H1 (cell line): ENCODE results near the gene MINDY1. TPM values are rescaled to one million over a fixed set of nuclear protein-coding genes. Genes with fewer than 3 reads are reported as not detected.

ENCODE experiments used
- CTCF ChIA-PET: fragments of 300-600 bp; sonication (Branson Sonifier 250); formaldehyde crosslinking; loops from one replicate; lab custom pipeline; 2021; ENCODE audit not compliant: partially characterized antibody; lab: Charles Lee
- POLR2A ChIA-PET: fragments of 300-600 bp; sonication (Branson Sonifier 250); formaldehyde crosslinking; loops from one replicate; lab custom pipeline; 2021; ENCODE audit warnings: inconsistent platforms; ENCODE audit not compliant: partially characterized antibody; lab: Charles Lee
- DNase-seq, 2 experiments: peaks; one replicate each; pipeline versions ENCODE4 v3.0.0 to v3.0.0-alpha.2; 2010 to 2022; ENCODE audit warnings: low spot score in 2 of 2, low read depth in 1 of 2, mixed read lengths in 1 of 2
- FAIRE-seq: peaks from 2 replicates; lab custom pipeline; 2011; peaks lifted over from hg19 to GRCh38; lab: Jason Lieb, UNC
- H2AFZ ChIP-seq: 2 replicates; pipeline ENCODE4 v1.8.1; 2012; ENCODE audit warnings: low read length, inconsistent platforms
- H2AK5ac ChIP-seq: 2 replicates; pipeline ENCODE4 v1.6.1; 2013; ENCODE audit warnings: low read depth, low read length
- H2BK120ac ChIP-seq: replicated peaks from 2 replicates; pipeline ENCODE3; 2013; ENCODE audit warnings: low read depth, low read length, inconsistent platforms
- H2BK12ac ChIP-seq: 2 replicates; pipeline ENCODE4 v1.6.1; 2013; ENCODE audit warnings: low read depth, low read length
- H2BK15ac ChIP-seq: 2 replicates; pipeline ENCODE4 v1.6.1; 2013; ENCODE audit warnings: low read length
- H2BK20ac ChIP-seq: 2 replicates; pipeline ENCODE4 v1.6.1; 2013; ENCODE audit warnings: low read length
- H2BK5ac ChIP-seq: 2 replicates; pipeline ENCODE4 v1.6.1; 2013; ENCODE audit warnings: low read depth, low read length
- H3K14ac ChIP-seq: 2 replicates; pipeline ENCODE4 v1.6.1; 2013; ENCODE audit warnings: inconsistent platforms; ENCODE audit not compliant: insufficient read length
- H3K18ac ChIP-seq: 2 replicates; pipeline ENCODE4 v1.6.1; 2013; ENCODE audit warnings: low read length; ENCODE audit errors: extremely low read depth
- H3K23ac ChIP-seq: 2 replicates; pipeline ENCODE4 v1.6.1; 2013; ENCODE audit warnings: inconsistent platforms; ENCODE audit not compliant: insufficient read length
- H3K23me2 ChIP-seq: 2 replicates; pipeline ENCODE4 v1.6.1; 2013; ENCODE audit warnings: low read depth, low read length
- H3K27ac ChIP-seq: 2 replicates; pipeline ENCODE4 v1.6.1; 2011; ENCODE audit warnings: low read depth, low read length, inconsistent platforms
- H3K27me3 ChIP-seq, 4 experiments: replicated peaks in 1 of 4; 1 replicate in 1 of 4; 2 replicates in 3 of 4; pipeline versions ENCODE4 v1.6.1 to v1.8.1; 2011 to 2013; ENCODE audit warnings: low read length in 3 of 4, mild to moderate bottlenecking in 3 of 4, inconsistent platforms in 2 of 4, mixed read lengths in 2 of 4, moderate library complexity in 1 of 4; ENCODE audit not compliant: control insufficient read depth in 3 of 4, insufficient read depth in 3 of 4; ENCODE audit errors: extremely low read depth in 1 of 4
- H3K36me3 ChIP-seq, 4 experiments: 2 replicates each; pipeline versions ENCODE4 v1.6.1 to v1.8.1; 2011 to 2013; ENCODE audit warnings: mild to moderate bottlenecking in 4 of 4, low read length in 3 of 4, moderate library complexity in 2 of 4, control low read depth in 1 of 4, inconsistent platforms in 1 of 4; ENCODE audit not compliant: insufficient read depth in 4 of 4, control insufficient read depth in 2 of 4
- H3K4ac ChIP-seq: replicated peaks from 2 replicates; pipeline ENCODE3; 2013; ENCODE audit warnings: low read length, low read depth, mixed read lengths, inconsistent platforms; ENCODE audit not compliant: insufficient read length
- H3K4me1 ChIP-seq, 4 experiments: replicated peaks in 1 of 4; 1 replicate in 1 of 4; 2 replicates in 3 of 4; pipeline versions ENCODE4 v1.6.1 to v1.8.1; 2011 to 2013; ENCODE audit warnings: low read length in 3 of 4, inconsistent platforms in 2 of 4, mixed read lengths in 1 of 4; ENCODE audit not compliant: insufficient read depth in 4 of 4, control insufficient read depth in 3 of 4
- H3K4me2 ChIP-seq, 2 experiments: 2 replicates each; pipeline versions ENCODE4 v1.6.1 to v1.8.1; 2011 to 2013; ENCODE audit warnings: low read depth in 2 of 2, low read length in 2 of 2, control low read depth in 1 of 2, inconsistent platforms in 1 of 2, mild to moderate bottlenecking in 1 of 2; ENCODE audit not compliant: insufficient read depth in 1 of 2
- H3K4me3 ChIP-seq, 4 experiments: fragments of 200-600, 300-600 bp in 1 of 4; sonication (generic), shearing (Covaris generic), sonication (Bioruptor Twin) in 1 of 4; 2 replicates each; pipeline versions ENCODE4 v1.5.1 to v1.8.1; 2011 to 2016; ENCODE audit warnings: low read length in 4 of 4, low read depth in 3 of 4, control low read depth in 2 of 4, inconsistent platforms in 2 of 4, mild to moderate bottlenecking in 2 of 4, mixed read lengths in 1 of 4, moderate library complexity in 1 of 4; ENCODE audit not compliant: insufficient read depth in 2 of 4; ENCODE audit errors: extremely low read depth in 1 of 4
- H3K56ac ChIP-seq: replicated peaks from 2 replicates; pipeline ENCODE3; 2013; ENCODE audit warnings: low read depth, mild to moderate bottlenecking, mixed read lengths, low read length, inconsistent platforms; ENCODE audit not compliant: insufficient read length
- H3K79me1 ChIP-seq: 2 replicates; pipeline ENCODE4 v1.6.1; 2013; ENCODE audit warnings: low read depth, low read length, control low read depth
- H3K79me2 ChIP-seq, 2 experiments: 2 replicates each; pipeline versions ENCODE4 v1.6.1 to v1.8.1; 2012 to 2013; ENCODE audit warnings: low read length in 2 of 2, mild to moderate bottlenecking in 2 of 2, inconsistent platforms in 1 of 2; ENCODE audit not compliant: insufficient read depth in 2 of 2, control insufficient read depth in 1 of 2
- H3K9ac ChIP-seq, 4 experiments: replicated peaks in 1 of 4; 1 replicate in 1 of 4; 2 replicates in 3 of 4; pipeline versions ENCODE4 v1.6.1 to v1.8.1; 2011 to 2013; ENCODE audit warnings: low read depth in 3 of 4, low read length in 3 of 4, control low read depth in 2 of 4, mild to moderate bottlenecking in 2 of 4, moderate library complexity in 2 of 4, inconsistent platforms in 1 of 4; ENCODE audit errors: extremely low read depth in 1 of 4
- H3K9me3 ChIP-seq, 2 experiments: 2 replicates each; pipeline versions ENCODE4 v1.6.1 to v1.8.1; 2012 to 2013; ENCODE audit warnings: mild to moderate bottlenecking in 2 of 2, moderate library complexity in 2 of 2, control low read depth in 1 of 2, inconsistent platforms in 1 of 2, low read depth in 1 of 2, low read length in 1 of 2, mixed read lengths in 1 of 2; ENCODE audit not compliant: insufficient read depth in 2 of 2
- H4K20me1 ChIP-seq, 2 experiments: replicated peaks in 1 of 2; 2 replicates each; pipeline versions ENCODE3 to v1.8.1; 2011 to 2013; ENCODE audit warnings: inconsistent platforms in 2 of 2, low read length in 2 of 2, mild to moderate bottlenecking in 1 of 2; ENCODE audit not compliant: insufficient read depth in 2 of 2, control insufficient read depth in 1 of 2
- H4K5ac ChIP-seq: 2 replicates; pipeline ENCODE4 v1.6.1; 2013; ENCODE audit warnings: low read length, low read depth, mixed read lengths, inconsistent platforms; ENCODE audit not compliant: insufficient read length
- H4K8ac ChIP-seq: 2 replicates; pipeline ENCODE4 v1.8.0; 2013; ENCODE audit warnings: mild to moderate bottlenecking, moderate library complexity, low read length, inconsistent platforms; ENCODE audit not compliant: insufficient read depth; ENCODE audit errors: extremely low read depth
- H4K91ac ChIP-seq: replicated peaks from 2 replicates; pipeline ENCODE3; 2013; ENCODE audit warnings: low read length, mixed read lengths, inconsistent platforms; ENCODE audit not compliant: insufficient read length
- JUND ChIP-seq: IDR thresholded peaks from 2 replicates; pipeline ENCODE4 v1.6.1; 2011; ENCODE audit warnings: mild to moderate bottlenecking, improper control_type of control experiment, low read length
- MAFK ChIP-seq: IDR thresholded peaks from 2 replicates; pipeline ENCODE4 v1.6.1; 2012; ENCODE audit warnings: low read depth, mild to moderate bottlenecking, improper control_type of control experiment, low read length
- NRF1 ChIP-seq: IDR thresholded peaks from 2 replicates; pipeline ENCODE4 v1.6.1; 2011; ENCODE audit warnings: mild to moderate bottlenecking, low read depth, low read length, improper control_type of control experiment
- POLR2AphosphoS5 ChIP-seq: IDR thresholded peaks from 2 replicates; pipeline ENCODE4 v1.6.1; 2011; ENCODE audit warnings: low read depth, low read length
- RXRA ChIP-seq: IDR thresholded peaks from 2 replicates; pipeline ENCODE4 v1.6.1; 2011; ENCODE audit warnings: low read depth, mild to moderate bottlenecking, low read length, moderate library complexity; ENCODE audit not compliant: insufficient read depth
- TAF1 ChIP-seq: IDR thresholded peaks from 2 replicates; pipeline ENCODE4 v1.6.1; 2011; ENCODE audit warnings: mild to moderate bottlenecking, low read depth, low read length
- TEAD4 ChIP-seq: IDR thresholded peaks from 2 replicates; pipeline ENCODE4 v1.6.1; 2012; ENCODE audit warnings: low read depth, low read length, inconsistent platforms, mixed read lengths
- WGBS, 2 experiments: shearing (Covaris generic) in 1 of 2; methylation state at CpG; one replicate each; pipeline versions ENCODE4 v1.1.6 to v1.1.7; 2013 to 2015; ENCODE audit warnings: low lambda C conversion rate in 2 of 2, mixed read lengths in 2 of 2, inconsistent platforms in 1 of 2, low coverage in 1 of 2, missing lambda C conversion rate in 1 of 2; ENCODE audit not compliant: insufficient replicate concordance in 2 of 2, insufficient coverage in 1 of 2, insufficient read length in 1 of 2; ENCODE audit errors: extremely low coverage in 1 of 2, missing lambda C conversion rate in 1 of 2; 5-methylcytosine and 5-hydroxymethylcytosine counted together
- polyA plus RNA-seq, 7 experiments: library from polyadenylated mRNA; depleted of rRNA in 3 of 7; stranded (reverse) in 5 of 7; unstranded in 2 of 7; fragments of >200 nt in 5 of 7; fragments of 200-250 nt in 2 of 7; gene quantifications; 1 replicate in 5 of 7; 2 replicates in 1 of 7; 4 replicates in 1 of 7; pipeline versions ENCODE4 v1.2.1 to v1.2.3, GENCODE V29; 2011 to 2013; ENCODE audit warnings: missing spikeins in 2 of 7, mixed read lengths in 2 of 7
- total RNA-seq: library from RNA; stranded (reverse); fragmentation: NEBNext Ultra II Directional; extraction: Animal tissue kit (Norgen Biotek cat#: 25700); gene quantifications from 2 replicates; pipeline ENCODE4 v1.2.1, GENCODE V29; 2021
- TF ChIP-seq, protein P1 (sequence below): IDR thresholded peaks from 2 replicates; pipeline ENCODE4 v1.6.1; 2012; ENCODE audit warnings: inconsistent platforms

Gene MINDY1
- total and polyA plus RNA-seq, 2 of the 8 experiments (the other 6 are each of a cell fraction or from before 2014, with no cell fraction given) = 10.3 to 11.4 TPM

- 93% methylated on average over 2 of the region's 2 CpGs; no CpG with 5 or more reads in 1 of the 2 experiments for WGBS, 2 experiments
- Histone ChIP-seq H3K18ac (no peak overlapping the region), H3K9ac (no peak overlapping the region), H2BK20ac (no peak overlapping the region), H3K79me1 (no peaks in the 10 kb centered on the region), H2BK120ac (no peak overlapping the region), H3K27ac (no peak overlapping the region), H3K23me2 (no peaks in the 10 kb centered on the region), H4K20me1 (no peaks in the 10 kb centered on the region), H4K5ac (no peak overlapping the region), H3K56ac (no peak overlapping the region), H3K4me3 (no peak overlapping the region), H3K9me3 (no peaks in the 10 kb centered on the region), H2AK5ac (no peak overlapping the region), H2BK15ac (no peak overlapping the region), H3K14ac (no peak overlapping the region), H3K4ac (no peak overlapping the region), H4K91ac (no peak overlapping the region), H2BK5ac (no peak overlapping the region), H2BK12ac (no peak overlapping the region), H3K4me1 (peaks cover 0 to 4% (median 0%) of the 10 kb centered on the region in 4 experiments; a peak in 1 of 7 replicates), H3K79me2 (no peaks in the 10 kb centered on the region), H3K23ac (no peak overlapping the region), H4K8ac (no peak overlapping the region), H3K4me2 (no peak overlapping the region), H3K36me3 (peaks cover 0 to 7% (median 5%) of the 10 kb centered on the region in 4 experiments; a peak in 6 of 8 replicates), H2AFZ (no peak overlapping the region), H3K27me3 (no peaks in the 10 kb centered on the region)
- FAIRE-seq = no peak
- ChIA-PET POLR2A (interaction anchor here (0.6 kb wide), 1 partner anchor 50 kb away, joined by 4 read pairs; no protein-coding TSS in a partner anchor), CTCF (interaction anchor here (0.6 to 7.0 kb wide), 4 partner anchors 18 to 157 kb away, joined by 3 to 183 read pairs (median 4); partner anchors contain the start of genes ANXA9, CERS2 and TNFAIP8L2)
- TF ChIP-seq POLR2AphosphoS5 = no peak
- no peak for TF ChIP-seq NRF1
- TF ChIP-seq, protein P1, sequence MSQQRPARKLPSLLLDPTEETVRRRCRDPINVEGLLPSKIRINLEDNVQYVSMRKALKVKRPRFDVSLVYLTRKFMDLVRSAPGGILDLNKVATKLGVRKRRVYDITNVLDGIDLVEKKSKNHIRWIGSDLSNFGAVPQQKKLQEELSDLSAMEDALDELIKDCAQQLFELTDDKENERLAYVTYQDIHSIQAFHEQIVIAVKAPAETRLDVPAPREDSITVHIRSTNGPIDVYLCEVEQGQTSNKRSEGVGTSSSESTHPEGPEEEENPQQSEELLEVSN = no peak
- no peak for TF ChIP-seq MAFK
- no peak for TF ChIP-seq RXRA
- no peak for TF ChIP-seq JUND
- TF ChIP-seq TEAD4 = no peak
- TF ChIP-seq TAF1 = no peak
- no peak for DNase-seq
Measured at GRCh38 chr1:150999926-151000325, 6.8 kb downstream of the MINDY1 start.
